ENCODE results near the gene COL2A1. TPM values are rescaled to one million over a fixed set of nuclear protein-coding genes. Genes with fewer than 3 reads are reported as not detected.
A peak's percentile ranks its signal among the peaks of the same experiment; 100 is the strongest.

The COL2A1 gene
- polyA plus RNA-seq, 6 donors from 2014 or later: not detected

GRCh38 chr12:48038085-48038484, 33.8 kb upstream of the COL2A1 start:
- Mint-ChIP-seq H3K4me3 (peak overlapping the region in 2 of 8 donors; percentile 9 to 27), H3K9me3 (no peaks in the 10 kb centered on the region), H3K36me3 (peaks cover 0 to under 1% of the 10 kb centered on the region in 2 donors), H3K27me3 (no peaks in the 10 kb centered on the region), H3K27ac (peak overlapping the region in 4 of 6 donors; percentile 18 to 71 (median 68)), H3K4me1 (peaks cover 15 to 24% (median 18%) of the 10 kb centered on the region in 3 donors)
- ATAC-seq (ENCODE audit: low read depth in 2 of 2) (peak; percentile 42 to 59), DNase-seq (peak; percentile 9)

GRCh38 chr12:48037267-48037915, 33.1 kb upstream of the COL2A1 start:
- Mint-ChIP-seq H3K36me3 (no peaks in the 10 kb centered on the region), H3K4me3 (peak overlapping the region in 1 of 8 donors; percentile 66), H3K27me3 (no peaks in the 10 kb centered on the region), H3K4me1 (peaks cover 15 to 24% (median 18%) of the 10 kb centered on the region in 3 donors), H3K27ac (peak overlapping the region in 5 of 6 donors; percentile 22 to 71 (median 47)), H3K9me3 (no peaks in the 10 kb centered on the region)
- DNase-seq (no peak), ATAC-seq (ENCODE audit: low read depth in 2 of 2) (no peak)

GRCh38 chr12:48036818-48037217, 32.5 kb upstream of the COL2A1 start:
- Mint-ChIP-seq H3K4me1 (peaks cover 15 to 24% (median 18%) of the 10 kb centered on the region in 3 donors), H3K27ac (peak overlapping the region in 3 of 6 donors; percentile 38 to 71 (median 47)), H3K9me3 (no peaks in the 10 kb centered on the region)

GRCh38 chr12:48034835-48035805, 30.8 kb upstream of the COL2A1 start:
- Mint-ChIP-seq H3K4me1 (peaks cover 15 to 23% (median 17%) of the 10 kb centered on the region in 3 donors), H3K36me3 (no peaks in the 10 kb centered on the region), H3K9me3 (no peaks in the 10 kb centered on the region), H3K27me3 (peaks cover 0 to 4% (median 0%) of the 10 kb centered on the region in 3 donors), H3K4me3 (no peak overlapping the region), H3K27ac (no peak overlapping the region)
- ATAC-seq (ENCODE audit: low read depth in 2 of 2) (no peak), DNase-seq (no peak)

More at GRCh38 chr12:48036818-48037217, 32.5 kb upstream of the COL2A1 start:
- H3K36me3 Mint-ChIP-seq: no peaks in the 10 kb centered on the region
- H3K27me3 Mint-ChIP-seq: no peaks in the 10 kb centered on the region
- DNase-seq (no peak), ATAC-seq (ENCODE audit: low read depth in 2 of 2) (no peak)
- H3K4me3 Mint-ChIP-seq: no peak overlapping the region

GRCh38 chr12:48033451-48033850, 29.2 kb upstream of the COL2A1 start:
- Mint-ChIP-seq H3K36me3 (no peaks in the 10 kb centered on the region), H3K9me3 (no peaks in the 10 kb centered on the region), H3K27ac (no peak overlapping the region), H3K4me1 (peaks cover 12 to 23% (median 21%) of the 10 kb centered on the region in 3 donors), H3K27me3 (peaks cover 0 to 4% (median 0%) of the 10 kb centered on the region in 3 donors), H3K4me3 (peak overlapping the region in 1 of 8 donors; percentile 56)
- DNase-seq (no peak), ATAC-seq (ENCODE audit: low read depth in 2 of 2) (no peak)

GRCh38 chr12:48032597-48032996, 28.3 kb upstream of the COL2A1 start:
- no peak for DNase-seq
- Mint-ChIP-seq H3K27me3 (peaks cover 0 to 4% (median 1%) of the 10 kb centered on the region in 3 donors), H3K4me3 (no peak overlapping the region), H3K9me3 (no peaks in the 10 kb centered on the region), H3K36me3 (no peaks in the 10 kb centered on the region), H3K27ac (no peak overlapping the region), H3K4me1 (peaks cover 6 to 20% (median 18%) of the 10 kb centered on the region in 3 donors)
- ATAC-seq (ENCODE audit: low read depth in 2 of 2): no peak

GRCh38 chr12:48031135-48031960, 27.1 kb upstream of the COL2A1 start:
- no peak for ATAC-seq (ENCODE audit: low read depth in 2 of 2)
- no peak for DNase-seq

GRCh38 chr12:48030173-48030650, 25.9 kb upstream of the COL2A1 start:
- H3K36me3 Mint-ChIP-seq: no peaks in the 10 kb centered on the region

More at GRCh38 chr12:48031135-48031960, 27.1 kb upstream of the COL2A1 start:
- Mint-ChIP-seq H3K9me3 (no peaks in the 10 kb centered on the region), H3K36me3 (no peaks in the 10 kb centered on the region), H3K27ac (no peak overlapping the region), H3K27me3 (peaks cover 3 to 13% (median 4%) of the 10 kb centered on the region in 3 donors), H3K4me3 (no peak overlapping the region), H3K4me1 (peaks cover 0 to 13% (median 11%) of the 10 kb centered on the region in 3 donors)

GRCh38 chr12:48029491-48030172, 25.4 kb upstream of the COL2A1 start:
- DNase-seq: no peak
- H3K4me3 Mint-ChIP-seq: no peak overlapping the region
- peak overlapping the region in 1 of 6 donors; percentile 43 for H3K27ac Mint-ChIP-seq

More at GRCh38 chr12:48030173-48030650, 25.9 kb upstream of the COL2A1 start:
- no peak for ATAC-seq (ENCODE audit: low read depth in 2 of 2)
- Mint-ChIP-seq H3K27me3 (peaks cover 4 to 18% (median 5%) of the 10 kb centered on the region in 3 donors), H3K4me1 (peaks cover 0 to 13% (median 11%) of the 10 kb centered on the region in 3 donors), H3K9me3 (no peaks in the 10 kb centered on the region), H3K27ac (peak overlapping the region in 1 of 6 donors; percentile 43), H3K4me3 (no peak overlapping the region)
- no peak for DNase-seq

GRCh38 chr12:48028541-48029431, 24.5 kb upstream of the COL2A1 start:
- peak overlapping the region in 2 of 6 donors; percentile 69 to 78 for H3K27ac Mint-ChIP-seq
- DNase-seq (no peak), ATAC-seq (ENCODE audit: low read depth in 2 of 2) (no peak)
- H3K9me3 Mint-ChIP-seq: no peaks in the 10 kb centered on the region
- peaks cover 4 to 18% (median 5%) of the 10 kb centered on the region in 3 donors for H3K27me3 Mint-ChIP-seq
- H3K36me3 Mint-ChIP-seq: no peaks in the 10 kb centered on the region
- peak overlapping the region in 1 of 8 donors; percentile 12 for H3K4me3 Mint-ChIP-seq
- peaks cover 0 to 13% (median 11%) of the 10 kb centered on the region in 3 donors for H3K4me1 Mint-ChIP-seq

More at GRCh38 chr12:48029491-48030172, 25.4 kb upstream of the COL2A1 start:
- Mint-ChIP-seq H3K9me3 (no peaks in the 10 kb centered on the region), H3K36me3 (no peaks in the 10 kb centered on the region), H3K27me3 (peaks cover 4 to 18% (median 5%) of the 10 kb centered on the region in 3 donors), H3K4me1 (peaks cover 0 to 13% (median 11%) of the 10 kb centered on the region in 3 donors)
- ATAC-seq (ENCODE audit: low read depth in 2 of 2): no peak

- peak overlapping the region in 2 of 6 donors; percentile 42 to 43 for H3K27ac Mint-ChIP-seq
- ATAC-seq (ENCODE audit: low read depth in 2 of 2): no peak
Observed at GRCh38 chr12:48027183-48028002, 23.1 kb upstream of the COL2A1 start.

More at GRCh38 chr12:48027183-48028002, 23.1 kb upstream of the COL2A1 start:
- Mint-ChIP-seq H3K4me1 (peaks cover 0 to 13% (median 11%) of the 10 kb centered on the region in 3 donors), H3K4me3 (no peak overlapping the region), H3K36me3 (no peaks in the 10 kb centered on the region), H3K9me3 (no peaks in the 10 kb centered on the region), H3K27me3 (peaks cover 10 to 19% (median 13%) of the 10 kb centered on the region in 3 donors)
- no peak for DNase-seq
